ENCODE measurements around the gene NOP53. TPM values are rescaled to one million over a fixed set of nuclear protein-coding genes. Genes with fewer than 3 reads are reported as not detected.
"Not testable (repeated sequence)": the region's sequence is repeated elsewhere in the genome, so short reads cannot be mapped to it uniquely, and the experiment has no call there.

The NOP53 gene
- total RNA-seq, 1 donor from 2014 or later, result 285 TPM

DNA sequence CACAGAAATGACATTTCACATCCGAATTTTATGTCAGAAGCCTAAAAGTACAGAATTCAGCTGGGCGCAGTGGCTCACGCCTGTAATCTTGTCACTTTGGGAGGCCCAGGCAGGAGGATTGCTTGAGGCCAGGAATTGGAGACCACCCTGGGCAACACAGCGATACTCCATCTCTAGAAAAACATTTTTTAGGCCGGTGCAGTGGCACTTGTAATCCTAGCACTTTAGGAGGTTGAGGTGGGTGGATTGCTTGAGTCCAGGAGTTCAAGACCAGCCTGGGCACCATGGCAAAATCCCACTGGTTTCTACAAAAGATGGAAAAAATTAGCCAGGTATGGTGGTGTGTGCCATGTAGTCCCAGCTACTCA, 15.3 kb downstream of the NOP53 start:
- Mint-ChIP-seq H3K4me1 (no peaks in the 10 kb centered on the region), H3K27ac (ENCODE audit: unreplicated experiment) (no peak overlapping the region), H3K4me3 (no peak overlapping the region), H3K36me3 (ENCODE audit: low read depth) (peaks cover 22% of the 10 kb centered on the region), H3K9me3 (no peaks in the 10 kb centered on the region), H3K27me3 (ENCODE audit: low read depth) (no peaks in the 10 kb centered on the region)
- no peak for DNase-seq (ENCODE audit: low read depth, low spot score)
- no peak for TF ChIP-seq CTCF (conservative IDR thresholded peaks at IDR 0.05)

DNA sequence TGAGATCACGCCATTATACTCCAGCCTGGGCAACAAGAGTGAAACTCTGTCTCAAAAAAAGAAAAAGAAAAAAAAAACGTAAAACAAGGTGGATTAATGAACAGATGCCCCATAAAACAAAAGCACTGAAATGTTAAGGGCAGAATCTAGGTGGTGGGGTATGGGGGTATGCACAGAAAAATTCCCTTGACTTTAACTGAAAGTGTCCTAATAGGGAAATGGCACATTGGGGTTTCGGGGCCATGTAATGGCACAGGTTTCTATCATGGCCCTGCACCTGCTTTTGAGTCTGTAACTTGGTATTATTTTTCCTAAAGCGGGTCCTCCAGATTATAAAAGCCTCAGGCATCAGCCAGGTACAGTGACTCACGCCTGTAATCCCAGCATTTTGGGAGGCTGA, 16.2 kb downstream of the NOP53 start:
- TF ChIP-seq CTCF (conservative IDR thresholded peaks at IDR 0.05), result no peak
- H3K4me1 Mint-ChIP-seq, result peaks cover 4% of the 10 kb centered on the region
- H3K4me3 Mint-ChIP-seq, result no peak overlapping the region
- no peaks in the 10 kb centered on the region for H3K27me3 Mint-ChIP-seq (ENCODE audit: low read depth)
- H3K9me3 Mint-ChIP-seq, result no peaks in the 10 kb centered on the region
- H3K36me3 Mint-ChIP-seq (ENCODE audit: low read depth), result peaks cover 22% of the 10 kb centered on the region
- no peak overlapping the region for H3K27ac Mint-ChIP-seq (ENCODE audit: unreplicated experiment)
- DNase-seq (ENCODE audit: low read depth, low spot score), result no peak

- Mint-ChIP-seq H3K27me3 (ENCODE audit: low read depth) (no peaks in the 10 kb centered on the region), H3K9me3 (no peaks in the 10 kb centered on the region), H3K36me3 (ENCODE audit: low read depth) (peaks cover 19% of the 10 kb centered on the region), H3K27ac (ENCODE audit: unreplicated experiment) (no peak overlapping the region), H3K4me1 (peaks cover 4% of the 10 kb centered on the region), H3K4me3 (no peak overlapping the region)
- no peak for TF ChIP-seq CTCF (conservative IDR thresholded peaks at IDR 0.05)
- DNase-seq (ENCODE audit: low read depth, low spot score), result no peak
Observed at GRCh38 chr19:47762151-47762550, 16.8 kb downstream of the NOP53 start.

- DNase-seq (ENCODE audit: low read depth, low spot score), result no peak
- Mint-ChIP-seq H3K9me3 (no peaks in the 10 kb centered on the region), H3K4me1 (peaks cover 4% of the 10 kb centered on the region), H3K36me3 (ENCODE audit: low read depth) (peaks cover 13% of the 10 kb centered on the region), H3K27me3 (ENCODE audit: low read depth) (no peaks in the 10 kb centered on the region), H3K27ac (ENCODE audit: unreplicated experiment) (peak overlapping the region; percentile 39), H3K4me3 (peak overlapping the region; percentile 11)
- no peak for TF ChIP-seq CTCF (conservative IDR thresholded peaks at IDR 0.05)
Observed at GRCh38 chr19:47762615-47763308, 17.4 kb downstream of the NOP53 start.

DNA sequence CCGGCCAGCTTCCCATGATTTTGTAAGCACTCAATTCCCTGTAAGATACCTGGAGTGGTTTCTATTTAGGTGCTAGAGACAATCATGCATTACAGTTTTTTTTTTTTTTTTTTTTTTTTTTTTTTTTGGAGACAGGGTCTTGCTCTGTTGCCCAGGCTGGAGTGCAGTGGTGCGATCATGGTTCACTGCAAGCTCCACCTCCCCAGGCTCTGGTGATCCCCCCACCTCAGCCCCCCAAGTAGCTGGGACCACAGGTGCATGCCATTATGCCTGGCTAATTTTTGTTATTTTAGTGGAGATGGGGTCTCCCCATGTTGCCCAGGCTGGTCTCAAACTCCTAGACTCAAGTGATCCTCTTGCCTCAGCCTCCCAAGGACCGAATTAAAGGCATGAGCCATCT, 19.4 kb downstream of the NOP53 start:
- not testable (repeated sequence) for H3K36me3 Mint-ChIP-seq (ENCODE audit: low read depth)

GRCh38 chr19:47765523-47766358, 20.4 kb downstream of the NOP53 start:
- Mint-ChIP-seq H3K4me1 (peaks cover 15% of the 10 kb centered on the region), H3K36me3 (ENCODE audit: low read depth) (no peaks in the 10 kb centered on the region), H3K27me3 (ENCODE audit: low read depth) (no peaks in the 10 kb centered on the region), H3K9me3 (peaks cover 5% of the 10 kb centered on the region), H3K27ac (ENCODE audit: unreplicated experiment) (no peak overlapping the region), H3K4me3 (peak overlapping the region; percentile 51)
- TF ChIP-seq CTCF (conservative IDR thresholded peaks at IDR 0.05), result peak; percentile 80
- peak; percentile 83 for DNase-seq (ENCODE audit: low read depth, low spot score)

More for the DNA sequence above, 19.4 kb downstream of the NOP53 start:
- not testable (repeated sequence) for DNase-seq (ENCODE audit: low read depth, low spot score); H3K9me3 Mint-ChIP-seq; H3K27ac Mint-ChIP-seq (ENCODE audit: unreplicated experiment); H3K4me1 Mint-ChIP-seq; H3K27me3 Mint-ChIP-seq (ENCODE audit: low read depth); H3K4me3 Mint-ChIP-seq

Measured in neural crest cell (in vitro differentiated cells).